Measurements from ENCODE around the gene ZNF33B. TPM values are rescaled to one million over a fixed set of nuclear protein-coding genes. Genes with fewer than 3 reads are reported as not detected.

The ZNF33B gene
- total and polyA plus RNA-seq, 9 of the 15 experiments (the other 6 are each of a cell fraction or from before 2014, with no cell fraction given): 6.9 to 23.9 (median 15.4) TPM

- TF ChIP-seq ZBTB33 (CRISPR knock-in tag; IDR thresholded peaks at IDR 0.05) (no peak), BDP1 (IDR thresholded peaks at IDR 0.05; ENCODE audit: insufficient read depth, insufficient read length) (no peak), RNF2 (IDR thresholded peaks at IDR 0.05) (no peak), SRSF9 (IDR thresholded peaks at IDR 0.05; ENCODE audit: borderline replicate concordance, low read depth, low read length) (no peak), GABPB1 (CRISPR knock-in tag; IDR thresholded peaks at IDR 0.05) (no peak), LCOR (CRISPR knock-in tag; IDR thresholded peaks at IDR 0.05) (no peak), ZNF134 (CRISPR knock-in tag; conservative IDR thresholded peaks at IDR 0.05) (no peak), MYBL2 (IDR thresholded peaks at IDR 0.05; ENCODE audit: low read depth) (no peak), MYBL2 (CRISPR knock-in tag; IDR thresholded peaks at IDR 0.05; ENCODE audit: borderline replicate concordance) (no peak), MGA (IDR thresholded peaks at IDR 0.05) (peak; percentile 75), ZNF384 (IDR thresholded peaks at IDR 0.05; ENCODE audit: low read depth, low read length) (no peak), MEF2A (IDR thresholded peaks at IDR 0.05; ENCODE audit: control insufficient read depth, low read depth, low read length) (no peak), CREB1 (IDR thresholded peaks at IDR 0.05) (no peak), CREB1 (CRISPR knock-in tag; IDR thresholded peaks at IDR 0.05) (no peak)
Measured at GRCh38 chr10:42623929-42624328, 14.4 kb downstream of the ZNF33B start (continued).
